Activated CD4-positive, alpha-beta memory T cell treated with anti-CD3 and anti-CD28 coated beads, Interleukin-2, amount 10 ng/mL, durations not matched to agents 7 days and 5 days (primary cell): ENCODE data around the gene HOXC11. TPM values are rescaled to one million over a fixed set of nuclear protein-coding genes. Genes with fewer than 3 reads are reported as not detected.

Experiments used
- CTCF ChIA-PET: fragments of 350-600 bp; sonication (Branson Sonifier 250); formaldehyde crosslinking; loops from one replicate; lab custom pipeline; 2021; ENCODE audit warnings: antibody characterized with exemption, inconsistent platforms; lab: Charles Lee
- POLR2A ChIA-PET: fragments of 350-600 bp; sonication (Branson Sonifier 250); formaldehyde crosslinking; loops from one replicate; lab custom pipeline; 2021; ENCODE audit warnings: antibody characterized with exemption; lab: Charles Lee
- DNase-seq: peaks from one replicate; pipeline ENCODE4 v3.0.0-alpha.2; 2020
- H3K27ac Mint-ChIP-seq: one replicate; pipeline ENCODE4 v1.8.0; 2021; ENCODE audit warnings: mild to moderate bottlenecking, mixed read lengths
- H3K27me3 Mint-ChIP-seq: one replicate; pipeline ENCODE4 v1.8.0; 2021; ENCODE audit warnings: mixed read lengths
- H3K36me3 Mint-ChIP-seq: one replicate; pipeline ENCODE4 v1.8.0; 2021; ENCODE audit warnings: low read depth, mixed read lengths
- H3K4me1 Mint-ChIP-seq: one replicate; pipeline ENCODE4 v1.8.0; 2021; ENCODE audit warnings: mixed read lengths
- H3K4me3 Mint-ChIP-seq: one replicate; pipeline ENCODE4 v1.8.0; 2021; ENCODE audit warnings: mild to moderate bottlenecking, mixed read lengths
- H3K9me3 Mint-ChIP-seq: one replicate; pipeline ENCODE4 v1.8.0; 2021; ENCODE audit warnings: mixed read lengths
- total RNA-seq, 2 experiments: library from RNA; stranded (reverse); gene quantifications; one replicate each; pipeline ENCODE4 v1.2.3, GENCODE V29; 2021

HOXC11 gene
- total RNA-seq, 2 experiments from 2014 or later: not detected

GRCh38 chr12:53998110-53998899 lies 25.4 kb downstream of the HOXC11 start:
- DNase-seq: no peak
- Mint-ChIP-seq H3K27me3 (peaks cover 95% of the 10 kb centered on the region), H3K4me1 (peaks cover 28% of the 10 kb centered on the region), H3K27ac (no peak overlapping the region), H3K36me3 (no peaks in the 10 kb centered on the region), H3K9me3 (no peaks in the 10 kb centered on the region), H3K4me3 (no peak overlapping the region)
- ChIA-PET CTCF (interaction anchor here (0.9 to 2.5 kb wide), 4 partner anchors 13 to 296 kb away, joined by 3 to 7 read pairs (median 4); partner anchors contain the start of genes HOXC10 and HOXC5), POLR2A (interaction anchor here (0.7 kb wide), 1 partner anchor 10 kb away, joined by 3 read pairs; no protein-coding TSS in a partner anchor)

GRCh38 chr12:53998900-53999236 lies 25.9 kb downstream of the HOXC11 start:
- ChIA-PET POLR2A (interaction anchor here (0.9 to 1.1 kb wide), 2 partner anchors 32 to 202 kb away, joined by 3 read pairs; no protein-coding TSS in a partner anchor), CTCF (interaction anchor here (1.0 to 2.5 kb wide), 3 partner anchors 14 to 297 kb away, joined by 3 to 6 read pairs (median 3); partner anchors contain the start of gene HOXC10)
- H3K4me3 Mint-ChIP-seq: no peak overlapping the region
- DNase-seq: no peak
- H3K9me3 Mint-ChIP-seq: no peaks in the 10 kb centered on the region
- H3K4me1 Mint-ChIP-seq: peaks cover 28% of the 10 kb centered on the region
- peaks cover 95% of the 10 kb centered on the region for H3K27me3 Mint-ChIP-seq
- H3K36me3 Mint-ChIP-seq: no peaks in the 10 kb centered on the region
- no peak overlapping the region for H3K27ac Mint-ChIP-seq

GRCh38 chr12:53999559-54000115 lies 26.7 kb downstream of the HOXC11 start:
- Mint-ChIP-seq H3K9me3 (no peaks in the 10 kb centered on the region), H3K27me3 (peaks cover 95% of the 10 kb centered on the region), H3K27ac (no peak overlapping the region), H3K4me3 (no peak overlapping the region), H3K4me1 (peaks cover 26% of the 10 kb centered on the region), H3K36me3 (no peaks in the 10 kb centered on the region)
- CTCF ChIA-PET: interaction anchor here (0.9 to 1.5 kb wide), 4 partner anchors 15 to 215 kb away, joined by 3 to 7 read pairs (median 4); partner anchors contain the start of gene HOXC10
- DNase-seq: no peak
- POLR2A ChIA-PET: interaction anchor here (0.9 to 1.3 kb wide), 4 partner anchors 12 to 281 kb away, joined by 3 to 5 read pairs (median 3); partner anchors contain the start of gene CBX5

GRCh38 chr12:54000116-54001114 lies 27.5 kb downstream of the HOXC11 start, which contains the start of gene HOXC9:
Gene HOXC9, plus strand, starts transcription at chr12:54000161. Its CDS starts 28 bp downstream, at chr12:54000189.
- Mint-ChIP-seq H3K4me3 (peak within 1 kb of the TSS; percentile 17), H3K27me3 (peaks cover 96% of the 10 kb centered on the region), H3K36me3 (no peaks in the 10 kb centered on the region), H3K27ac (no peak within 1 kb of the TSS), H3K4me1 (peaks cover 19% of the 10 kb centered on the region), H3K9me3 (no peaks in the 10 kb centered on the region)
- ChIA-PET CTCF (interaction anchor here (0.9 to 1.5 kb wide), 3 partner anchors 16 to 214 kb away, joined by 4 to 7 read pairs (median 5); partner anchors contain the start of gene HOXC10), POLR2A (interaction anchor here (0.9 to 1.3 kb wide), 4 partner anchors 13 to 280 kb away, joined by 3 to 5 read pairs (median 3); partner anchors contain the start of gene CBX5)
- DNase-seq: no peak

GRCh38 chr12:54001283-54002187 lies 28.6 kb downstream of the HOXC11 start:
- POLR2A ChIA-PET: interaction anchor here (1.3 kb wide), 1 partner anchor 14 kb away, joined by 5 read pairs; no protein-coding TSS in a partner anchor
- Mint-ChIP-seq H3K9me3 (no peaks in the 10 kb centered on the region), H3K27ac (no peak overlapping the region)

GRCh38 chr12:54002278-54002914 lies 29.5 kb downstream of the HOXC11 start:
- Mint-ChIP-seq H3K27me3 (peaks cover 97% of the 10 kb centered on the region), H3K36me3 (no peaks in the 10 kb centered on the region), H3K4me3 (no peak overlapping the region), H3K4me1 (peaks cover 24% of the 10 kb centered on the region), H3K9me3 (no peaks in the 10 kb centered on the region), H3K27ac (no peak overlapping the region)
- ChIA-PET CTCF (interaction anchor here (0.9 to 1.2 kb wide), 2 partner anchors 26 to 30 kb away, joined by 3 to 5 read pairs; no protein-coding TSS in a partner anchor), POLR2A (no interaction called here)
- no peak for DNase-seq

More at GRCh38 chr12:54001283-54002187, 28.6 kb downstream of the HOXC11 start:
- no peak for DNase-seq
- CTCF ChIA-PET: interaction anchor here (1.5 kb wide), 1 partner anchor 17 kb away, joined by 7 read pairs; the partner anchor contains the start of gene HOXC10
- H3K4me3 Mint-ChIP-seq: no peak overlapping the region
- peaks cover 21% of the 10 kb centered on the region for H3K4me1 Mint-ChIP-seq
- peaks cover 97% of the 10 kb centered on the region for H3K27me3 Mint-ChIP-seq
- no peaks in the 10 kb centered on the region for H3K36me3 Mint-ChIP-seq

- ChIA-PET CTCF (interaction anchor here (0.9 to 7.0 kb wide), 3 partner anchors 27 to 189 kb away, joined by 3 to 74 read pairs (median 5); partner anchors contain the start of gene SMUG1), POLR2A (no interaction called here)
- peaks cover 97% of the 10 kb centered on the region for H3K27me3 Mint-ChIP-seq
- H3K4me1 Mint-ChIP-seq: peaks cover 21% of the 10 kb centered on the region
- H3K4me3 Mint-ChIP-seq: no peak overlapping the region
- no peak for DNase-seq
- H3K9me3 Mint-ChIP-seq: no peaks in the 10 kb centered on the region
- no peak overlapping the region for H3K27ac Mint-ChIP-seq
- no peaks in the 10 kb centered on the region for H3K36me3 Mint-ChIP-seq
Measured at GRCh38 chr12:54002915-54003389, 30.0 kb downstream of the HOXC11 start.

- DNase-seq: no peak
- Mint-ChIP-seq H3K36me3 (no peaks in the 10 kb centered on the region), H3K4me1 (peaks cover 21% of the 10 kb centered on the region), H3K4me3 (no peak overlapping the region), H3K27me3 (peaks cover 96% of the 10 kb centered on the region), H3K9me3 (no peaks in the 10 kb centered on the region), H3K27ac (no peak overlapping the region)
- POLR2A ChIA-PET: no interaction called here
- CTCF ChIA-PET: interaction anchor here (0.9 to 7.0 kb wide), 5 partner anchors 14 to 212 kb away, joined by 4 to 74 read pairs (median 5); partner anchors contain the start of gene SMUG1
Measured at GRCh38 chr12:54003625-54004024, 30.7 kb downstream of the HOXC11 start.

- H3K27ac Mint-ChIP-seq: no peak overlapping the region
- peaks cover 93% of the 10 kb centered on the region for H3K27me3 Mint-ChIP-seq
- no peaks in the 10 kb centered on the region for H3K9me3 Mint-ChIP-seq
- peaks cover under 1% of the 10 kb centered on the region for H3K36me3 Mint-ChIP-seq
- no peak overlapping the region for H3K4me3 Mint-ChIP-seq
- ChIA-PET POLR2A (no interaction called here), CTCF (interaction anchor here (0.9 to 7.0 kb wide), 8 partner anchors 13 to 211 kb away, joined by 3 to 74 read pairs (median 6); partner anchors contain the start of genes HOXC10, HOXC5 and SMUG1)
- DNase-seq: no peak
- H3K4me1 Mint-ChIP-seq: peaks cover 22% of the 10 kb centered on the region
Measured at GRCh38 chr12:54004063-54004840, 31.3 kb downstream of the HOXC11 start.
